Ramos (cell line): ENCODE data around the gene RRP8.

Experiments used
- in situ Hi-C: fragments of 300-500 bp; cut with MboI; formaldehyde crosslinking; loops from one replicate; pipeline ENCODE4 v1.14.3; 2022; ENCODE audit warnings: low sequenced_read_pairs; ENCODE audit not compliant: unreplicated experiment

The RRP8 gene

DNA sequence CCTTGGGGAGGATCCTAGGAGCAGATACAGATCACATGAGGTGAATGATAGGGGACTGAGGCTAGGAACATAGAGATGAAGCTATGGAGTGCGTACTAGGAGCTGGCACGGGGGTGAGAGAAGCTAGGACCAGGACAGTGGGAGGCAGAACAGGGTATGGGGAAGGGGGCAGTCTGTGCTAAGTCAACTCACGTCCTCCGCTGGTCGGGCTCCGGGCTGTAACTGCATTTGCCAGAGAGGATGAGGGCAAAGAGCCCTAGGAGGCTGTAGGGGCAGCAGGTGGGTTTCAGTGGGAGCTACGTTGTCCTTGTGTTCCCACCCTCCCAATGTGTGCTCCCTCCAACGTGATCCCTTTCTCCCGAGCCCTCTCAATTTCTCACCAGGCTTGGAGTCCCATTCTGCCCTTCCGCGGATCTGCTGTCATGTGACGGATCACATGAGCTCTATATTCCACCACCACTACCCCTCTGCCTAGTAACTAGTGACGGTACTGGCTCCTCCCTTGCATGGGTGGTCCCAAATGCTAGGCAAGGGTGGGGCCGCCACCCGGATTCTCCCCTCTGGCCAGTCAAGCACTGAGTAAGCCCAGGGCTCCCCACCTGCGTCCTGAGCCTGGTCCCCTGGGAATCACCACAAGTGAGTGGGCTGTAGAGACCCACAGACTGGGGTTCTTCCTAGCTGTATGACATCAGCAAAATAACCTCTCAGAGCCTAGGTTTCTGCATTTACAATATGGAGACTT, 15.8 kb upstream of the RRP8 start, which contains the start of gene TPP1:
TPP1 (minus strand) TSS at position 419 of the 742 bp plus-strand sequence; CDS start at position 397, 22 bp downstream.
- in situ Hi-C loops, result no loop called here

DNA sequence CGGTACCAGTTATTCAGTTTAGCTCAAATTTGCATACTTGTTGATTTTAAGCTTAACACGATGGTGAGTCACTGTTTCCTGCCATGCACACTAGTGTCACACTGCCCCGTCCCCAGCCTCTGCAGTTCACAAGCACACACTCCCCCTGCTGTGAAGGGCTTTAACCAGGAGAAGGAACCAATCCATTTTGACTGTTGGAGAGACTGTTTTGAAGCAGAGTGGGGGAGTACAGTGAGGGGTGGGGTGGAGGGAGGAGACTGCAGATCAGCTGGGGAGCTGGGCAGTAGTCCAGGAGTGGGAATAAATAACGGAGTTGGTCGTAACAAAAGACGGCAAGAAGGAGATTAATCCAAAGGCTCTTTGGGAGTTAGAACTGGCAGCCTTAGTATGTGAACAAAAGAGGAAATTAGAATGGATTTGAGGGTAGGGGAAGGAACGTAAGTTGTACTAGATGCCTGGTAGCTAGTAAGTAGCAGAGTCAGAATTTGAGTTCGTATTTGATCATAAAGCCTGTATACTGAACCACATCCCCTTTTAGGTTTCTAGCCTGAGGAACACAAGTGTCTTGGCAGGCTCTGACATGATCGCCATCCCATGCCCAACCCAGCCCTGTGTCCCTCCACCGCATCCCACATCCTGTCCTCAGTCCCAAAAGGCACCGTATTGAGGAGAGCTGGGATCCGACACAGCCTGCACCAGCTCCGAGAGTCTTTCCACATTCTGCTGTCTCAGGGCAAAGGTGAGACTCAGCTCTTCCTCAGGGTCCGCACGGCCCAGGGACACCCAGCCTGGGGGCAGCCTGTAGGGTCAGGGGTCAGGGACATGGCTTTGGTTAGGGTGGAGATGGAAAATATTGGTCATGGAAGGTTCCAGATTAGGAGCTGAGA, 14.9 kb upstream of the RRP8 start:
- in situ Hi-C loops, result no loop called here

DNA sequence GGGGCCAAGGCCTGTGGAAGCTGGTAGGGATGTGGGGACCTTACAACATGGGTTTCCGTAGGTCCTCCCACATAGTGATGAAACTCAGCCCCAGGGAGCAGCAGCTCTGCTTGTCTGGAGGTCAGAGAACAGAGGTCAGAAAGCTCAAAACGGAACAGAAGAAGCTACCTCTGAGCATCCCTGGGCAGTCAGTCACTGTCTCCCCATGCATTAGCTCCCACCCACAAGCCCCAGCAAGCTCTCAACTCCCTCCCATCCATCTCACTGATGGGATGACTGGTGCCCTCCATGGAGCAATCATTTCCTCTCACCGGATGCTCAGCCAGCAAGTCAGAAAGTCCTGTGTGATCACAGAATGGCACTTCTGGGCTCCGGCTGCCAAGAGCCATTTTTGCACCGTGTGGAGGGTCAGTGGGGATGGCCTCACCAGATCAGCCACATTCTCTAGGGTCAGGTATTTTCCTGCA, 13.9 kb upstream of the RRP8 start:
- in situ Hi-C loops, result no loop called here

DNA sequence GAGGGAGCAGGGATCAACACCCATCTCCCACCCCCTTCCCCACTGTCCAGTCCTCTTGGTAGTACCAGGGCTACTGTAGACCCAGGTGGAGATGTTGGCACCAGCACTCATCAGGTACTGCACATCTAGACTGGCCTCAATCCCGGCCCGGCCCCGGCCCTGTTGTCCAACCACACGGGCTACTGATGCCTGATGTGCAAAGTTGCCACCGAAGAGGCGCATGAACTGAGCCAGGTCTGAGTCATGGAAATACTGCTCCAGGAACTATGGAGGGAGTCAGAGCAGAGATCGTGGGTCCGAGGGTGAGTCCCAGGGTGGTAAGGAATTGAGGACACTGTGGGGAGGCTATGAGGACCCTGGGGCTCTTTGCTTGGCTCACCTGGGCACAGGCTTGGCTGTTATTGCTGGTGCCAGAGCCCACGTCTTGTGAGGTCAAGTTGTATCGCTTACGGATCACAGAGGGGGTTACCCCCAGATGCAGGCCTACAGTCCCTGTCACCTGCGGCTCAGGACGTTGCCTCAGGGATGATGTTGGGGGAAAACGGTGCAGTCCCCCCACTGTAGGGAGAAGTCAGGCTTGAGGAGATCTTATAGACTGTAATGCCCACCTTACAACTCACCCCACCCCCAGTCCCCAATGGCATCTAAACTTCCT, 13.3 kb upstream of the RRP8 start:
- in situ Hi-C loops, result no loop called here

DNA sequence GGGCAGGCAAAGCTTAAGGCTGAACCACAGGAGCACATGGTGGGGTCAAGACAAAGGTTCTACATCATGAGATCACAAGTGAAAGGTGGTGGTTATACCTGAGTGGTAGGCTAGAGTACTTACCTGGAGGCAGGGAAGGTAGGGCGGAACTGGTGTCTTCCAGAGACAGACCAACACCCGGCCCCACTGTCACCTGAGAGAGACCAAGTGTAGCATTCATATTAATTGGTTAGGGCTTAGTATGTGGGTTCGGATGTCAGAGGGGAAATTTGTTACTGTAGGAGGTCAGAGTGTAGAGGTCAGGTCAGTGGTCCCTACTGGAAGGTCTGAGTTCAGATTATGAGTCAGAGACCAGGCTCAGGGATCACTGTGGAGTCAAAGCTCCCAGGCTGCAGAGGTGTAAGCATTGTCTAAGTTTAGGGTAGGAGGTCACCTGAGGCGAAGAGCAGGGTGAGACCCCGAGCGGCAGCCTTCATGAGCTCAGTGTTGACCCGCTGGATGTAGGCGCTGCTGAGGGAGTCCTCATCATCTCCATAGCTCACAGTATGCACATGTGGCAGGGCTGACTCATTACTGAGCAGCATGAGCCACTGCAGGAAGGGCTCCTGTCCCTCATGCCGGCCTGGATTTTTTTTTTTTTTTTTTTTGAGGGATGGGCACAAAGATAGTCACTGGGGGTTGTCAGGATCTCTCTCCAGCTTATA, 12.6 kb upstream of the RRP8 start:
- in situ Hi-C loops, result no loop called here

DNA sequence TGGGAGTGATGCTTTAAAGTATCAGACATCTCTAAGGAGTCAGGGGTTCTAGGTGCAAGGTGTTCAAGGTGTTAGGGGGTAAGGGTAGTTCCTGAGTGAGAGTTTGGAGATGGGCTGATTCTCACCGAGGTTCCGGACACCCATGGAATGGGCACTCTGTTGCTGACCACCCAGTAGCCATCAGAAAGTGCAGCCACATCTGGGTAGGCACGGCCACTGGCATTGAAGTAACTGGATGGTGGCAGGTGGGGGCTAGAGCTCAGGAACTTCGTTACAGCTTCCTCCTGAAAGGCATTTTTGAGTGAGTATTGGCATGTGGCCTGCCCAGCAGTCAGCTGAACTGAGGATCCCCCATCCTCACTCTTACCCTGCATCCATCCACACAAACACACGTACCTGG, 11.6 kb upstream of the RRP8 start:
- in situ Hi-C loops, result no loop called here

DNA sequence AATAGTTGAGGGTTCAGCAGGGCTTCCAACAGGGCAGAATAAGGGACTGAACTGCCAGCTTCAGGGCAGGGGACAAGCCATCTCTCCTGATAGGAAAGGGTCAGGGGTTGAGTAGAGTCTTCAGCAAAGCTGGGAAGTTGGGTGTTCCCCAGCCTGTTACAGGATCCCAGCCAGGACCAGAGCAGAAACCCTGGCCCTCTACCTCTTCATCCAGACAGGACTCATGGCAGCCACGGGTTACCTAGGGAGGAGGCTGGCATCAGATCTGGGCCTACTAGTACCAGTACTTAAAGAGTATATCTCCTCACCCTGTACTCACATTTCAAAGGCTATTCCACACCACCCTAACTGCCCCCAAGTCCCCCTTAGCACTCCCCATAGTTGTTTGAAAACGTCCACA, 11.0 kb upstream of the RRP8 start:
- in situ Hi-C loops, result no loop called here

DNA sequence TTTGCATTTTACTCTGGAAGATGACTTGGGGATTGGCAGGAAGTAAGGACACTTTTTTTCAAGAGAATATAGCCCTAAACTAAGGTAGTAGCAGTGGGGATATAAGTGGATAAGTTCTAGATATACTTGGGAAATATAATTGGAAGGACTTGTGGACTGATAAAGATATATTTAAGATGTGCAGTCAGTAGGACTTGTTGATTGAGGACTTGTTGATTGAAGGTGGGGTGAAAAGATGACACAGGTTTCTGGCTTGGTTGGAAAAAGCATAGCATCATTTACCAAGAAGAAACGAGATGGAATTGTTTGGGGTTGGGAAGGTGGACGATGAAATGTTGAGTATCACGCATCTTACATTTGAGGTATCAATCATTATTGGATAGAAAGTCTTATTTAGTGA, 10.1 kb upstream of the RRP8 start:
- in situ Hi-C loops, result no loop called here

DNA sequence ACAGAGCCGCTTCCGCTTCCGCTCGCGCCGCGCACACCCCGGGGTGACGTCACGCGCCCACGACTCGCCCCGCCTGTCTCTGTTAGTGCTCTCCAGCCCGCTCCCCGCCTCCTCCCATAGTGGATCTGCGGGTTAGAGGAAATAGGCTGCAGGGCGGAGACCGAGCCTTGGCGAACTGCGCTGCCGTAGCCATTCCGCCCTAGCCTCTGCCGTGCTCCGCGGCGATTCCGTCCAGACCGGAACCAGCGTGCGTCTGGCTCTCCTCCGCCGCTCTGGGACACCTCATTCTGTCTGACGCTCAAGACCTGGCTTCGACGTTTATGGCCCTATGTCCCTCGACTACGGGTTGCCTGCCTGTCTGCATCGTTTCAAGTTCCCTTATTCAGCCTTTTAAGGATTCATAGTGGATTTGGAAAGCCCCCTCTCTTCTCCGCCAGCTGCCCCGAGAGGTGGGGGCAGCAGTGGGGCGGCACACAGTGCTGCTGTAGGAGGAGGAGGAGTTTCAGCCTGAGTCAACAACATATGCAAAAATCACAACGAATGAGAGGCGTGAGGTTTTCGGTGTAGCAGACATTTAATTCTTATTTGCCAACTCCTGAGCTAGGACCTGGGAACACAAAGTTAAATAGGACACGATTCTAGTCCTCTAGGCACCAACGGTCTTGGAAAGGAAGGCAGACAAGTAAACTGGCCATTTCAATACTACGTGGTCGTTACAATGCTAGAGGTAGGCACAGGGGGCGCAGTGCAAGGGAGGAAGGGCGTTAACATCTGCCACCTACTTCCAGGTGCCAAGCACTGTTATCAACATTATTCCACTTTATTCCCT, 9.0 kb upstream of the RRP8 start, which contains the start of gene TAF10:
TAF10 (minus strand) TSS at position 4 of the 829 bp plus-strand sequence. CDS start 27 bp downstream, outside the sequence.
- in situ Hi-C loops, result no loop called here

DNA sequence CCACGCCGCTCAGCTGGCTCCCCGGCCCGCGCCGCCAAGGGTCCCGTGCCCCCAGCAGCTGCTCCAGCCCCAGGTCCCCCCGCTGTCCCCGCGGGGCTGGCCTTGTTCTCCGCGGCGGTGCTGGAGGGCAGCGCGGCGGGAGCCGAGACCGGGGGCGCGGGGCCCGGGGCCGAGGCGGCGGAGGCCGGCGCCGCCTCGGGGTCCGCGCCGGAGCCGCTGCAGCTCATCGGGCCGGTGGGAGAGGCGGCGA, 8.5 kb upstream of the RRP8 start:
- in situ Hi-C loops, result no loop called here

DNA sequence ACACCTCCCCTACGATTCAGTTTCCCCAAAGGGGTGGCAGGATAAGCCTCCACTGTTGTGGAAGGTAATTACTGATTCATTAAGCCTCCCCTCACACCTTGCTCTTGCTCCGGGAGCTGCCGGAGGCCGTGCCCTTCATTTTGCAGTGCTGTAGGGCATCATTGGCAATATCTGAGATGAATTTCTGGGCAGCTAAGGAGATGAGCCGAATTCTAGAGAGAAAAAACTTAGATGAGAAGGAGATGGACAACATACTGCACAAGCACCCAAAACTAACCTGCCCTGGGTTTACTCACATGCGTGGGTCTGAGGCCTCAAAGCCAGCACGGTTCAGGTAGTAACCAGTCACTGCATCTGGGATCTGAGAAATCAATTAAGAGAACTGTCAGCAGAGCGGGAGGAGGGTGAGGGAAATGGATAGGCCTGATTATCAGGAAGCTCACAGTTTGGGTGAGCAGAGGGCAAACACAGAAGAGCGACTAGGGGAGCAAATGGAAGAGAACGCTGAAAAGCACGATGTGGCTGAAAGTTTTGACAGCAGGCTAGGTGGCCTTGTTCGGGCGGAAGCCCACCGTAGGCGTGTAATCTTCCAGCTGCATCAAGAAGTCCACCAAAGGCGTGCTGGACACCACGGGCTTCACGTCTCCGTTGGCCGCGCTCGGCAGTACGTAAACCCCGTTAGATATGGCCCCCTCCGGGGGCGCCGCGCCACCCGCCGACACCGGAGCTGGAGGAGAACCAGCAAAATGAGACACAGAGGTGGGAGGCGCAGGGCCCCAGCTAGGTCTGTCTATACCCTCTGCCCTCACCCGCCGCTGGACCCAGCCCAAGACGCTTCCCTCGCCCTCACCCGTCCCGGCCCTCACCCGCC, 7.9 kb upstream of the RRP8 start:
- in situ Hi-C loops, result no loop called here

DNA sequence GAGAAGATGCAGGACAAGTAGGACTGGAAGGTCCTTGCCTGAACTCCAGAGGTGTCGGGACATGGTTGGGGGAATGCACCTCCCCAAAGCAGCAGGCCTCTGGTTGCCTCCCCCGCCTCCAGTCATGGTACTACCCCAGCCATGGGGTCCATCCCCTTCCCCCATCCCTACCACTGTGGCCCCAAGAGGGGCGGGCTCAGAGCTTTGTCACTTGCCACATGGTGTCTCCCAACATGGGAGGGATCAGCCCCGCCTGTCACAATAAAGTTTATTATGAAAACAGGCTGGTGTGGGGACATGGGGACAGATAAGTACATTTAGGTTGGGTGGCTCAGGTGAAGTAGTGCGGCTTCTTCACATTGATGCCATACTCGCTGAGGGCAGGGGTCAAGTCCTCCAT, 7.2 kb upstream of the RRP8 start:
- in situ Hi-C loops, result no loop called here

DNA sequence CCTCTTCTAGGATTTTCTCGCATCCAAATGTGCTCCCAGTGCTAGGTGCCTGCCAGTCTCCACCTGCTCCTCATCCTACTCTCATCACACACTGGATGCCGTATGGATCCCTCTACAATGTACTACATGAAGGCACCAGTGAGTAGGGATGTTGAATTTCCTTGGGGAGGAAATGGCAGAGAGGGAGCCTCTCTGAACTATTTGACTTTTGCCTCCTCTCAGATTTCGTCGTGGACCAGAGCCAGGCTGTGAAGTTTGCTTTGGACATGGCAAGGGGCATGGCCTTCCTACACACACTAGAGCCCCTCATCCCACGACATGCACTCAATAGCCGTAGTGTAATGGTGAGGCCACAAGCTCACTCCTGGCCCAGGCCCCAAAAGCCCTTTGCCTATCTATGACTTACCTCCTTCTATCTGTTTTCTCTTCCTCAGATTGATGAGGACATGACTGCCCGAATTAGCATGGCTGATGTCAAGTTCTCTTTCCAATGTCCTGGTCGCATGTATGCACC, 6.1 kb upstream of the RRP8 start:
- in situ Hi-C loops, result no loop called here

DNA sequence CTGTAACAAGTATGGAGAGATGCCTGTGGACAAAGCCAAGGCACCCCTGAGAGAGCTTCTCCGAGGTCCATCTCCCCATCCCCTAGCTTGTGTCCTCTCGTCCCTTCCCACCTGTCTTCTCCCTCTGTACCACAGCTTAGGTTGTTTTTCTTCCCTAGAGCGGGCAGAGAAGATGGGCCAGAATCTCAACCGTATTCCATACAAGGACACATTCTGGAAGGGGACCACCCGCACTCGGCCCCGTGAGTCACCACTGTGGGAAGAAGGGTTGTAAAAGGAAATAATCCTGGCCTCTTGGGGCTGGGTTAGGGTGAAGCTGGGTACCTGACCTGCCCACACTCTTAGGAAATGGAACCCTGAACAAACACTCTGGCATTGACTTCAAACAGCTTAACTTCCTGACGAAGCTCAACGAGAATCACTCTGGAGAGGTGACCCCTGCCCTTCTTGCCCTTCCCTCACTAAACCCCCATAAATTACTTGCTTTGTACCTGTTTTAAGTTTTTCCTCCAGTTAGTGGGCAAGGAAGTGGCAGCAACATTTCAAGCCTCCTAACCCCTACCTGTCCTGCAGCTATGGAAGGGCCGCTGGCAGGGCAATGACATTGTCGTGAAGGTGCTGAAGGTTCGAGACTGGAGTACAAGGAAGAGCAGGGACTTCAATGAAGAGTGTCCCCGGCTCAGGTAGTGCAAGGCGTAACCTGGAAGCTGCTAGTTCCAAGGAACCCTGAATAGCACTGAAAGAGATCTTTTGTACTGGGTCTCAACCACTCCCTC, 5.5 kb upstream of the RRP8 start:
- in situ Hi-C loops, result no loop called here

DNA sequence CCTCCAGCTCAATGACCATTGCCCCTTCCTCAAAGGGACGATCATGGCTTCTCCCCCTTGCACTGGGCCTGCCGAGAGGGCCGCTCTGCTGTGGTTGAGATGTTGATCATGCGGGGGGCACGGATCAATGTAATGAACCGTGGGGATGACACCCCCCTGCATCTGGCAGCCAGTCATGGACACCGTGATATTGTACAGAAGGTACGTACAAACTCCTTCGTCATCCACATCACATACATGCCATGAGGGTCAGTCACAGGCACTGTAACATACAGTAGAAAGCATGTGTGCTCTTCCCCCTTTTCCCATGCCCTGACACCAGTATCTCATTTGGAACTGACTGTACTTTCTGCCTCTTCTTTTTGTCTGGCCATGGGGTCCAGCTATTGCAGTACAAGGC, 4.6 kb upstream of the RRP8 start:
- in situ Hi-C loops, result no loop called here

DNA sequence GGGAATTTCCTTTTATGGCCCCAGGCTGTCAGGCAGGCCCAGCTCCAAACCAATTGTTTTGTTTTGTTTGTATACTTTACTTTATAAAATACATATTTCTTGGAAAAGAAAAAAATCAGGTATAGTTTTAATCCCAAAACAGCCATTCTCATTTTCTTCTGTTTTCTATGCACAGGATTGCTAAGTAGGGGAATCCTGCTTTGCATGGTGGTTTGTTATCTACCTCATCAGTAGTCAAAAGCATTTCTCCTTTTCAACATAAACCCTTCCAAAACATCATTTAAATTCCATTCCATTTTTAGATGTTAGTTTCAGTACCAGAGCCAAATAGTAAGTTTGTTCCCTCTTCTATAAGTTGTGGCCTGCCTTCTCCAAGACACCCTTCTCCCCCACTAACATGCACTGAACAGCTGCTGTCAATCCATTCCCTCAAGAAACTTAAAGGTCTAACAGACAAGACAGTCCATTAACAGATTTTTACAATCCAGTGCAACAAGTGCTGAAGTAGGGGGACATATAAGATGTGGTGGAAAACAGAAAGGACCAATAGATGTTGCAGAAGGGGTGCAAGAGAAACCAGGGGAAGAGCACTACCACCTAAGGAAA, 3.9 kb upstream of the RRP8 start:
- in situ Hi-C loops, result no loop called here

DNA sequence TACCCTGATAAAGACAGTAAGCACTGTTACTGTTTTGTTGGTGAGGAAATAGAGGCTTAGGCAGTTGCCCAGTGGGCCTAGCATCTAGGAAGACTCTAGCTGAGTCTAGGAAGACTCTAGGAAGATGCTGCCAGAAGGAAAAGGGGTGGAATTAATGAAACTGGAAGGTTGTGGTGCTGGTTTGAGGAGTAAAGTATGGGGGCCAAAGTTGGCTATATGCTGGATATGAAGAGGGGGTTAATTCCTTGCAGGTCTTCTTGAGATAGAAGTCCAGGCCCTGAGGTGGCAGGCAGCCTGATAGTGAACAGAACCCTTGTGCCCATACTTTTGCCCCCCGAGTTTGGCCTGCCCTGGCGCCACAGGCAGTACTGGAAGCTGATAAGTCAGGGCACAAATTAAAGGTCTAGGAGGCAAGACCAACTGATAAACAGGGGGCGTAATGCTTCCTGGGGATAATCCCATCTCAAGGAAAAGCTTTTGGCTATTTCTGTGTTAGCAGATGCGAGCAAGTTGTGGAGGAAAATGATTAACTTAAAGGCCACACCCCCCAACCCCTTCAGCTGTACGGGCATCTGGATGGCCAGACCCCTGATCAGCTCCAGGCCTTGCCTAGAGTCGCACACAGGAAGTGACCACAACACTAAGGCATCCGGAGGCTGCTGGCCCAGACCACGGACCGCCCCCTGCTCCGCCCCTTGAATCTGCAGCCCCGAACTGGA, 3.2 kb upstream of the RRP8 start:
- in situ Hi-C loops, result no loop called here
